GM12878 (cell line): Measurements from ENCODE around the gene ARAP3. TPM values are rescaled to one million over a fixed set of nuclear protein-coding genes. Genes with fewer than 3 reads are reported as not detected.

ENCODE experiments used
- ATAC-seq: fragments of 200-7000 bp; cut with Tn5 transposase; 3 replicates; pipeline ENCODE4 v1.9.1; 2020; ENCODE audit warnings: mild to moderate bottlenecking, moderate library complexity
- Bru-seq: library from RNA; stranded (reverse); fragments of 400-500 nt; gene quantifications from one replicate; lab custom pipeline; 2021; lab: Mats Ljungman, UMichigan
- BruChase-seq, 2 experiments: library from RNA; stranded (reverse); fragments of 400-500 nt; gene quantifications; one replicate each; lab custom pipeline; 2021; lab: Mats Ljungman, UMichigan
- BruUV-seq: library from RNA; stranded (reverse); fragments of 400-500 nt; replicated peaks from 2 replicates; lab custom pipeline; 2021; lab: Mats Ljungman, UMichigan
- CTCF ChIA-PET: fragments of 300-600 bp; sonication (Branson Sonifier 250); formaldehyde crosslinking; extraction: SDS; loops from one replicate; lab custom pipeline; 2021; ENCODE audit warnings: inconsistent platforms; lab: Yijun Ruan, JAX
- POLR2A ChIA-PET: fragments of 350-600 bp; formaldehyde crosslinking; extraction: SDS; loops from one replicate; lab custom pipeline; 2021; ENCODE audit warnings: inconsistent platforms; lab: Charles Lee
- RAD21 ChIA-PET: fragments of 300-600 bp; sonication (Branson Sonifier 250); formaldehyde crosslinking; loops from one replicate; lab custom pipeline; 2023; ENCODE audit warnings: antibody characterized with exemption; ENCODE audit not compliant: unreplicated experiment; lab: Charles Lee
- SMC1A ChIA-PET: fragments of 300-600 bp; sonication (Branson Sonifier 250); formaldehyde crosslinking; loops from one replicate; lab custom pipeline; 2023; ENCODE audit not compliant: unreplicated experiment, uncharacterized antibody; lab: Charles Lee
- DNase-seq: peaks from one replicate; pipeline ENCODE4 v3.0.0-alpha.2; 2011; ENCODE audit warnings: low read depth, low spot score
- FAIRE-seq: peaks from 3 replicates; lab custom pipeline; 2011; peaks lifted over from hg19 to GRCh38; lab: Jason Lieb, UNC
- H2AFZ ChIP-seq: 2 replicates; pipeline ENCODE4 v1.6.0; 2011; ENCODE audit warnings: low read depth, low read length, control low read depth; ENCODE audit not compliant: control insufficient read depth
- H3K27ac ChIP-seq: 2 replicates; pipeline ENCODE4 v1.5.1; 2011; ENCODE audit warnings: control low read depth; ENCODE audit not compliant: control insufficient read depth, insufficient read depth
- H3K27me3 ChIP-seq, 2 experiments: replicated peaks in 1 of 2; 2 replicates each; pipeline versions ENCODE4 v1.6.0 to v1.6.1; 2011; ENCODE audit warnings: low read length in 1 of 2; ENCODE audit not compliant: control insufficient read depth in 2 of 2, insufficient read depth in 2 of 2
- H3K36me3 ChIP-seq, 2 experiments: 2 replicates each; pipeline ENCODE4 v1.5.1; 2011; ENCODE audit warnings: low read length in 1 of 2; ENCODE audit not compliant: control insufficient read depth in 2 of 2, insufficient read depth in 2 of 2
- H3K4me1 ChIP-seq: 2 replicates; pipeline ENCODE4 v1.6.1; 2011; ENCODE audit warnings: mild to moderate bottlenecking, low read length, moderate library complexity, mixed read lengths; ENCODE audit not compliant: control insufficient read depth, insufficient read depth
- H3K4me2 ChIP-seq: 2 replicates; pipeline ENCODE4 v1.6.0; 2011; ENCODE audit warnings: control low read depth; ENCODE audit not compliant: control insufficient read depth, insufficient read depth
- H3K4me3 ChIP-seq: fragments of 200-600 bp; sonication (generic); 2 replicates; pipeline ENCODE4 v1.5.1; 2016
- H3K79me2 ChIP-seq: 2 replicates; pipeline ENCODE4 v1.6.0; 2011; ENCODE audit warnings: low read length; ENCODE audit not compliant: control insufficient read depth, insufficient read depth
- H3K9ac ChIP-seq: 2 replicates; pipeline ENCODE4 v1.8.0; 2011; ENCODE audit warnings: low read length, control low read depth, mixed read lengths; ENCODE audit not compliant: control insufficient read depth, insufficient read depth
- H3K9me3 ChIP-seq: replicated peaks from 3 replicates; pipeline ENCODE4 v1.5.1; 2011; ENCODE audit warnings: mild to moderate bottlenecking, low read length; ENCODE audit not compliant: control insufficient read depth, insufficient read depth
- H4K20me1 ChIP-seq: 2 replicates; pipeline ENCODE4 v1.6.0; 2011; ENCODE audit not compliant: control insufficient read depth, insufficient read depth
- CBFB ChIP-seq: IDR thresholded peaks from 2 replicates; pipeline ENCODE4 v1.6.1; 2016; ENCODE audit warnings: antibody characterized with exemption, low read depth
- CBX3 ChIP-seq: fragments of 200-600 bp; sonication (generic); IDR thresholded peaks from 2 replicates; pipeline ENCODE4 v1.6.1; 2016; ENCODE audit warnings: low read depth, borderline replicate concordance
- ETV6 ChIP-seq, 2 experiments: fragments of 450-650 bp in 1 of 2; IDR thresholded peaks in 1 of 2; conservative IDR thresholded peaks in 1 of 2; 2 replicates each; pipeline ENCODE4 v1.6.1; 2014; ENCODE audit warnings: antibody characterized with exemption in 1 of 2, borderline replicate concordance in 1 of 2, low read depth in 1 of 2, mild to moderate bottlenecking in 1 of 2, moderate library complexity in 1 of 2
- MEF2A ChIP-seq: IDR thresholded peaks from 2 replicates; pipeline ENCODE4 v1.6.1; 2011; ENCODE audit warnings: low read depth, mild to moderate bottlenecking, low read length, moderate library complexity; ENCODE audit not compliant: insufficient read depth
- MXI1 ChIP-seq: fragments of 150-350 bp; IDR thresholded peaks from 2 replicates; pipeline ENCODE4 v1.6.1; 2011; ENCODE audit warnings: low read depth, mild to moderate bottlenecking, inconsistent platforms, low read length, improper control_type of control experiment
- STAT3 ChIP-seq: IDR thresholded peaks from 2 replicates; pipeline ENCODE4 v1.6.1; 2011; ENCODE audit warnings: low read depth, low read length, improper control_type of control experiment
- TARDBP ChIP-seq: IDR thresholded peaks from 2 replicates; pipeline ENCODE4 v1.6.1; 2016; ENCODE audit warnings: borderline replicate concordance
- ZNF24 ChIP-seq: fragments of 450-650 bp; IDR thresholded peaks from 2 replicates; pipeline ENCODE4 v1.6.1; 2017; ENCODE audit warnings: antibody characterized with exemption, mild to moderate bottlenecking
- WGBS: methylation state at CpG from one replicate; pipeline ENCODE4 v1.1.6; 2016; ENCODE audit warnings: low lambda C conversion rate; ENCODE audit not compliant: insufficient replicate concordance, insufficient coverage; ENCODE audit errors: missing lambda C conversion rate; 5-methylcytosine and 5-hydroxymethylcytosine counted together
- in situ Hi-C: fragments of 300-500 bp; cut with MboI; formaldehyde crosslinking; loops from 9 replicates; pipeline ENCODE4 v1.14.3; 2018; ENCODE audit warnings: mixed read lengths
- intact Hi-C: fragments of 100-400 bp; cut with micrococcal nuclease; formaldehyde crosslinking; loops from one replicate; pipeline ENCODE4 v1.14.2; 2022; ENCODE audit not compliant: unreplicated experiment
- long read RNA-seq, 2 experiments: library from polyadenylated mRNA; unstranded; transcript quantifications; one replicate each; pipeline ENCODE4 v2.0.0, GENCODE V29; 2019 to 2020
- polyA minus RNA-seq, 3 experiments: library from RNA; depleted of rRNA, polyadenylated mRNA; stranded (reverse); fragments of >200 nt; gene quantifications; 2 replicates each; pipeline ENCODE4 v1.2.3, GENCODE V29; 2011
- polyA plus RNA-seq, 11 experiments: library from polyadenylated mRNA; depleted of rRNA in 4 of 11; unstranded in 6 of 11; stranded (reverse) in 5 of 11; fragments of >200 nt; fragmentation: Nextera tagmentation in 4 of 11; fragmentation: Illumina TruSeq in 1 of 11; extraction: Ambion mirVana in 4 of 11; extraction: Trizol in 1 of 11; gene quantifications; 1 replicate in 1 of 11; 2 replicates in 10 of 11; pipeline versions ENCODE4 v1.2.1 to v1.2.3, GENCODE V29; 2011 to 2016; ENCODE audit warnings: inconsistent platforms in 2 of 11, missing spikeins in 2 of 11, low read depth in 1 of 11
- total RNA-seq, 4 experiments: library from RNA; depleted of rRNA in 3 of 4; stranded (reverse); fragments of >200 nt in 3 of 4; fragmentation: Illumina TruSeq in 1 of 4; extraction: Trizol in 1 of 4; gene quantifications; 2 replicates each; pipeline versions ENCODE4 v1.2.1 to v1.2.3, GENCODE V29; 2013 to 2021
- TF ChIP-seq, protein P1 (sequence below): IDR thresholded peaks from 2 replicates; pipeline ENCODE4 v1.6.1; 2012; ENCODE audit warnings: low read depth, low read length, improper control_type of control experiment

Gene ARAP3, protein sequence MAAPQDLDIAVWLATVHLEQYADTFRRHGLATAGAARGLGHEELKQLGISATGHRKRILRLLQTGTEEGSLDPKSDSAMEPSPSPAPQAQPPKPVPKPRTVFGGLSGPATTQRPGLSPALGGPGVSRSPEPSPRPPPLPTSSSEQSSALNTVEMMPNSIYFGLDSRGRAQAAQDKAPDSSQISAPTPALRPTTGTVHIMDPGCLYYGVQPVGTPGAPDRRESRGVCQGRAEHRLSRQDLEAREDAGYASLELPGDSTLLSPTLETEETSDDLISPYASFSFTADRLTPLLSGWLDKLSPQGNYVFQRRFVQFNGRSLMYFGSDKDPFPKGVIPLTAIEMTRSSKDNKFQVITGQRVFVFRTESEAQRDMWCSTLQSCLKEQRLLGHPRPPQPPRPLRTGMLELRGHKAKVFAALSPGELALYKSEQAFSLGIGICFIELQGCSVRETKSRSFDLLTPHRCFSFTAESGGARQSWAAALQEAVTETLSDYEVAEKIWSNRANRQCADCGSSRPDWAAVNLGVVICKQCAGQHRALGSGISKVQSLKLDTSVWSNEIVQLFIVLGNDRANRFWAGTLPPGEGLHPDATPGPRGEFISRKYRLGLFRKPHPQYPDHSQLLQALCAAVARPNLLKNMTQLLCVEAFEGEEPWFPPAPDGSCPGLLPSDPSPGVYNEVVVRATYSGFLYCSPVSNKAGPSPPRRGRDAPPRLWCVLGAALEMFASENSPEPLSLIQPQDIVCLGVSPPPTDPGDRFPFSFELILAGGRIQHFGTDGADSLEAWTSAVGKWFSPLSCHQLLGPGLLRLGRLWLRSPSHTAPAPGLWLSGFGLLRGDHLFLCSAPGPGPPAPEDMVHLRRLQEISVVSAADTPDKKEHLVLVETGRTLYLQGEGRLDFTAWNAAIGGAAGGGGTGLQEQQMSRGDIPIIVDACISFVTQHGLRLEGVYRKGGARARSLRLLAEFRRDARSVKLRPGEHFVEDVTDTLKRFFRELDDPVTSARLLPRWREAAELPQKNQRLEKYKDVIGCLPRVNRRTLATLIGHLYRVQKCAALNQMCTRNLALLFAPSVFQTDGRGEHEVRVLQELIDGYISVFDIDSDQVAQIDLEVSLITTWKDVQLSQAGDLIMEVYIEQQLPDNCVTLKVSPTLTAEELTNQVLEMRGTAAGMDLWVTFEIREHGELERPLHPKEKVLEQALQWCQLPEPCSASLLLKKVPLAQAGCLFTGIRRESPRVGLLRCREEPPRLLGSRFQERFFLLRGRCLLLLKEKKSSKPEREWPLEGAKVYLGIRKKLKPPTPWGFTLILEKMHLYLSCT (N-terminal part only)
- total RNA-seq (2013; cell fraction: nucleolus; rRNA removed): not detected in 2 replicates
- total RNA-seq (2014; rRNA removed) (0.05 TPM in 1 of 2 replicates, not detected in the other), total RNA-seq (2014; rRNA removed; fragmentation: Illumina TruSeq; extraction: Trizol) (not detected in 2 replicates), total RNA-seq (2021) (0.08 TPM in 2 replicates), polyA plus RNA-seq (2011; rRNA removed) (not detected in 2 replicates), polyA plus RNA-seq (2014; fragmentation: Illumina TruSeq; extraction: Trizol) (0.01 and 0.05 TPM in 2 replicates), polyA plus RNA-seq (2014; fragmentation: Nextera tagmentation; extraction: Ambion mirVana) (not detected), polyA plus RNA-seq (2014; rRNA removed) (not detected in 2 replicates), polyA plus RNA-seq (2016; fragmentation: Nextera tagmentation; extraction: Ambion mirVana) (not detected), polyA minus RNA-seq (2011; rRNA and poly(A)+ RNA removed) (0.29 TPM in 1 of 2 replicates, not detected in the other), Bru-seq, nascent RNA (percentile 6 among the genes with signal in this experiment), BruChase-seq, experiment 1, labeled RNA remaining after a 6-hour chase (not detected), BruChase-seq, experiment 2, labeled RNA remaining after a 2-hour chase (not detected)
- polyA plus RNA-seq (2011; ENCODE audit: low read depth): not detected
- not detected in 2 replicates for polyA plus RNA-seq (2011; cell fraction: cytosol; rRNA removed)
- 0.03 TPM in 1 of 2 replicates, not detected in the other for polyA plus RNA-seq (2011; cell fraction: nucleus; rRNA removed)
- 0.04 TPM in 1 of 2 replicates, not detected in the other for polyA plus RNA-seq (2012)
- polyA minus RNA-seq (2011; cell fraction: cytosol; rRNA and poly(A)+ RNA removed): not detected in 2 replicates
- polyA minus RNA-seq (2011; cell fraction: nucleus; rRNA and poly(A)+ RNA removed): not detected in 2 replicates
- long read RNA-seq, experiment 1: 0 reads
- long read RNA-seq, experiment 2: 0 reads

DNA sequence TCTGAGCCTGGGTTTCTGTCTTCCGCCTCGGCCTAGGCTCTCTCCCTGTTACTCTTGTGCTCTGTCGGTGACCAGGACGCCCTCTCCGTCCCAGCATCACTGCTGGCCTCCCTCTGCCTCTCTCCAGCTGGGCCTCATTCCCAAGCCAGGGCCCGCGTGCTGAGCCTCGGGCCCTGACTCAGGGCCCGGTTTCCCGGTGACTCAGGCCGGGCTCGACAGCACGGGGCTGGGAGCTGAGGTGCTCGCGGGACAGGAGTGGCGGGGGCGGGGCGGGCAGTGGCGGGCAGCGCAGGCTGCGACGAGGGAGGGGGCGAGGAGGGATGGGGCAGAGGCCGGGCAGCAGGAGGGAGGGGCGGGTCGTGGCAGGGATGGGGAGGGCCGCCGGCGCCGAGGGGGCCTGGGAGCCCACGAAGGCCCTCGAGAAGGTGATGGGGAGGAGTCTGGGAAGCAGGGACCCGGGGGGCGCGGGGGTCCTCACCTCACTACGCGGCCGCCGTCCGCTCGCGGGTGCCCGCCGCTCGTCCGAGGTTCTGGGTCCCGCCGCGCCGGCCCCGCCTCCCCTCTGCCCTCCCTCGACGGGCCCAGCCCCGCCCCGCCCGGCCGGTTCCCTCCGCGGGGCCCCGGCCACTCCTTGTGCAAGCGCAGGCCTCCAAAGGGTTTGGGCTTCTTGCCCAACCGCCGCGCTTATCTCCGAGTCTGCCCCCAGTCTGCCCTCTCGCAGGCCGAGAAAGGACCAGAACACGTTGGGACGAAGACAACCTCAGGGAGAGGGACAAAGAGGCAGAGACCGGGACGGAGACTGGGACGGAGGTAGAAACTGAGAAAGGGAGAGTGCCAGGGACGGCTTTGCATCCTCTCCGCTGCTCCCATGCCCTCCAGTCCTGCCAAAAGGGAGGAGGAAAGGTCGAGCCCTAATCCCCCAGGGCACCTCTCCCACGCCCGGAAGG lies at the start of gene ARAP3:
ARAP3 (minus strand) TSS at position 536 of the 947 bp plus-strand sequence. CDS start 1,744 bp downstream, outside the sequence.
- Histone ChIP-seq H3K4me1 (no peaks in the 10 kb centered on the region), H3K27me3 (peaks cover 2 to 12% of the 10 kb centered on the region in 2 experiments; a peak in 3 of 4 replicates), H4K20me1 (no peaks in the 10 kb centered on the region), H3K27ac (no peak within 1 kb of the TSS), H3K36me3 (no peaks in the 10 kb centered on the region), H3K4me3 (no peak within 1 kb of the TSS), H3K79me2 (no peaks in the 10 kb centered on the region)
- intact Hi-C loops: no loop called here
- WGBS: 23% methylated on average over 33 of the region's 77 CpGs
- ChIA-PET CTCF (no interaction called here), SMC1A (no interaction called here), RAD21 (interaction anchor here (1.0 kb wide), 1 partner anchor 10 kb away, joined by 5 read pairs; no protein-coding TSS in a partner anchor)
- no peak for DNase-seq
- no TSS peak for BruUV-seq
- no peak for TF ChIP-seq MEF2A
- TF ChIP-seq TARDBP: no peak
- TF ChIP-seq ETV6 (conservative IDR thresholded peaks at IDR 0.05 in 1 of 2, IDR thresholded peaks at IDR 0.05 in 1 of 2; ENCODE audit: borderline replicate concordance in 1 of 2, low read depth in 1 of 2): no peak
- TF ChIP-seq MXI1: no peak
- no peak for TF ChIP-seq STAT3
- TF ChIP-seq CBX3: no peak
- TF ChIP-seq, protein P1, sequence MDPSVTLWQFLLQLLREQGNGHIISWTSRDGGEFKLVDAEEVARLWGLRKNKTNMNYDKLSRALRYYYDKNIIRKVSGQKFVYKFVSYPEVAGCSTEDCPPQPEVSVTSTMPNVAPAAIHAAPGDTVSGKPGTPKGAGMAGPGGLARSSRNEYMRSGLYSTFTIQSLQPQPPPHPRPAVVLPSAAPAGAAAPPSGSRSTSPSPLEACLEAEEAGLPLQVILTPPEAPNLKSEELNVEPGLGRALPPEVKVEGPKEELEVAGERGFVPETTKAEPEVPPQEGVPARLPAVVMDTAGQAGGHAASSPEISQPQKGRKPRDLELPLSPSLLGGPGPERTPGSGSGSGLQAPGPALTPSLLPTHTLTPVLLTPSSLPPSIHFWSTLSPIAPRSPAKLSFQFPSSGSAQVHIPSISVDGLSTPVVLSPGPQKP: no peak
- TF ChIP-seq ZNF24: no peak
- no peak for TF ChIP-seq CBFB
- TF ChIP-seq, all 136 proteins: peak for 0
- peak; percentile 71 for ATAC-seq
- no peak within 1 kb of the TSS for H2AFZ ChIP-seq
- no peak for FAIRE-seq
- peak within 1 kb of the TSS; percentile 13; the same call in 1 of the 2 replicates for H3K4me2 ChIP-seq
- in situ Hi-C loops: no loop called here
- POLR2A ChIA-PET: no interaction called here
- no peaks in the 10 kb centered on the region for H3K9me3 ChIP-seq
- H3K9ac ChIP-seq: no peak within 1 kb of the TSS
